Mammary epithelial cell (primary cell): ENCODE measurements around the gene TCF7L1.

Experiments
- CTCF ChIP-seq, 2 donors: IDR thresholded peaks in 1 of 2; conservative IDR thresholded peaks in 1 of 2; 2 replicates each; pipeline ENCODE4 v1.5.1; 2011 to 2012; ENCODE audit warnings: inconsistent platforms in 2 of 2, low read length in 2 of 2, mild to moderate bottlenecking in 2 of 2, control low read depth in 1 of 2, low read depth in 1 of 2; ENCODE audit not compliant: insufficient read depth in 1 of 2; ENCODE audit errors: extremely low read depth in 1 of 2
- EZH2 ChIP-seq: IDR thresholded peaks from 2 replicates; pipeline ENCODE4 v1.6.1; 2012; ENCODE audit warnings: low read length, inconsistent platforms, borderline replicate concordance

GRCh38 chr2:85184990-85185389 lies 51.8 kb downstream of the TCF7L1 start:
- TF ChIP-seq CTCF (conservative IDR thresholded peaks at IDR 0.05 in 1 of 2, IDR thresholded peaks at IDR 0.05 in 1 of 2; ENCODE audit: extremely low read depth in 1 of 2, insufficient read depth in 1 of 2, low read depth in 1 of 2, low read length in 2 of 2), result no peak
- no peak for TF ChIP-seq EZH2
